Thyroid gland (tissue), 4 donors: Measurements from ENCODE around the gene ANAPC2. TPM values are rescaled to one million over a fixed set of nuclear protein-coding genes. Genes with fewer than 3 reads are reported as not detected.

ENCODE experiments used
- DNase-seq, 2 donors: peaks; one replicate each; pipeline ENCODE4 v3.0.0-alpha.2; 2019
- H3K27ac ChIP-seq, 3 donors: fragments of 200-600 bp; sonication (generic); 1 replicate in 2 of 3; 2 replicates in 1 of 3; pipeline ENCODE4 v1.5.1; 2016 to 2019; ENCODE audit warnings: mild to moderate bottlenecking in 1 of 3, moderate library complexity in 1 of 3
- H3K27me3 ChIP-seq: fragments of 200-600 bp; sonication (generic); one replicate; pipeline ENCODE4 v1.5.1; 2019
- H3K36me3 ChIP-seq, 2 donors: fragments of 200-600 bp; sonication (generic); one replicate each; pipeline ENCODE4 v1.5.1; 2016 to 2019
- H3K4me1 ChIP-seq, 2 donors: fragments of 200-600 bp; sonication (generic); one replicate each; pipeline ENCODE4 v1.5.1; 2017 to 2019
- H3K4me3 ChIP-seq, 3 donors: fragments of 200-600 bp; sonication (generic); replicated peaks in 1 of 3; 1 replicate in 2 of 3; 2 replicates in 1 of 3; pipeline ENCODE4 v1.5.1; 2016; ENCODE audit warnings: mild to moderate bottlenecking in 1 of 3
- H3K9me3 ChIP-seq: fragments of 200-600 bp; sonication (generic); one replicate; pipeline ENCODE4 v1.5.1; 2017
- POLR2A ChIP-seq, 2 donors: fragments of 450-650 bp; IDR thresholded peaks; one replicate each; pipeline ENCODE4 v1.6.1; 2017; ENCODE audit warnings: antibody characterized with exemption in 2 of 2, mild to moderate bottlenecking in 2 of 2, moderate library complexity in 1 of 2
- WGBS, 2 donors: methylation state at CpG; one replicate each; pipeline ENCODE4 v1.1.5; 2017; 5-methylcytosine and 5-hydroxymethylcytosine counted together
- intact Hi-C: fragments of 100-400 bp; cut with DNase I; formaldehyde crosslinking; loops from one replicate; pipeline ENCODE4 v1.15.1; 2023
- total RNA-seq, 4 donors: library from RNA; depleted of rRNA; stranded (reverse); fragments of >200 nt; gene quantifications; one replicate each; pipeline ENCODE4 v1.2.3, GENCODE V29; 2016
- TF ChIP-seq, protein P1 (sequence below), 6 experiments: fragments of 200-600 bp in 3 of 6; fragments of 450-650 bp in 3 of 6; sonication (generic) in 3 of 6; IDR thresholded peaks; one replicate each; pipeline ENCODE4 v1.5.1; 2016 to 2019; ENCODE audit warnings: antibody characterized with exemption in 6 of 6, mild to moderate bottlenecking in 2 of 6, inconsistent platforms in 1 of 6, moderate library complexity in 1 of 6

The ANAPC2 gene
- total RNA-seq, 4 donors from 2014 or later = 25.6 to 34.1 (median 31.8) TPM

DNA sequence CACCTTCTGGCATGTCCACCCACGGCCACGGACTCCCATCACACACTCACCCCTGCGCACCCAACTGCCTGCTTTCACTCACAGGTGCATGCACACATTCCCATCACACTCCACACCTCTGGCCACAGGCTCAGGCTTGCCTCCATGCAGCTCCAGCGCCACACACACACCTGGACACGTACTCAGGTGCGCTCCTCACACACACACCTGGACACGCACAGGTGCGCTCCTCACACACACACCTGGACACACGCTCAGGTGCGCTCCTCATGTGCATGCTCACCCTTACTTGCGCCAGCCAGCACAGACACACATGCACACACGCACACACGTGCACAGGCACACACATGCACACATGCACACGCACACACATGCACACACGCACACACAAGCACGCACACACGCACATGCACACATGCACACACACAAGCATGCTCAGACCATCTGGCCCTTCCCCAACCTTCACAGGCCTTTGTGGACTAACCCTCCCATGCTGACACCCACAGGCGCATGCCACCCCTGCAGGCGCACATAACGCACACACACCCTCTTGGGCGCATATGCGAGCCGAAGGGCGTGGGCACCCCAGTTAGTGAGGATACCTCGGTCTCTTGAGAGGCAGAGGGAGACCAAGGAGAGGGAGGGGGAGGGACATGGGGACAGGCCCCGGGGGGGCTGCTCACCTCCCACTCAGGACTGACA is 41.1 kb downstream of the ANAPC2 start:
- H3K4me3 ChIP-seq = no peak overlapping the region
- DNase-seq = no peak
- intact Hi-C loops = no loop called here

DNA sequence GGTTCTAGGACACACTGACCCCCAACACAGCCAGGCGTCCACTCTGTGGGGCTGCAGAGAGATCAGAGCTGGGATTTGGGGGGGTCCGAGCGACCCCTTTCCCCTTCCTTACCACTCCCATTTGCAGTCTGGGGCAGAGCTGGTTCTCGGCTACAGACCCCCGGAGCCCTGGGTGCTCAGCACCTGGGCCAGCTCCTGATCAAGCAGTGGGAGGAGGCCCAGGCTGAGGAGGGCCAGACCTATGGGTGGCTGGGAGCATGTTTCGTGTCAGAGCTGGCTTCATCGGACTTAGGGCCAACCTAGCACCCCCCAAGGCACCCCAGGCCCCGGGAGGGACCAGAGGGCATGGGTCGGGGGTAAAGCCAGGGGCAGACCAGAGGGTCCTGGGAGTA is 41.8 kb downstream of the ANAPC2 start:
- Histone ChIP-seq H3K27ac (no peak overlapping the region), H3K4me3 (no peak overlapping the region), H3K36me3 (no peaks in the 10 kb centered on the region), H3K27me3 (no peaks in the 10 kb centered on the region), H3K4me1 (no peaks in the 10 kb centered on the region), H3K9me3 (no peaks in the 10 kb centered on the region)
- whole genome bisulfite sequencing, 2 donors = 41 to 56% methylated on average over 5 to 9 of the region's 9 CpGs
- no peak for DNase-seq
- TF ChIP-seq POLR2A (IDR thresholded peaks at IDR 0.05) = no peak
- TF ChIP-seq, protein P1, sequence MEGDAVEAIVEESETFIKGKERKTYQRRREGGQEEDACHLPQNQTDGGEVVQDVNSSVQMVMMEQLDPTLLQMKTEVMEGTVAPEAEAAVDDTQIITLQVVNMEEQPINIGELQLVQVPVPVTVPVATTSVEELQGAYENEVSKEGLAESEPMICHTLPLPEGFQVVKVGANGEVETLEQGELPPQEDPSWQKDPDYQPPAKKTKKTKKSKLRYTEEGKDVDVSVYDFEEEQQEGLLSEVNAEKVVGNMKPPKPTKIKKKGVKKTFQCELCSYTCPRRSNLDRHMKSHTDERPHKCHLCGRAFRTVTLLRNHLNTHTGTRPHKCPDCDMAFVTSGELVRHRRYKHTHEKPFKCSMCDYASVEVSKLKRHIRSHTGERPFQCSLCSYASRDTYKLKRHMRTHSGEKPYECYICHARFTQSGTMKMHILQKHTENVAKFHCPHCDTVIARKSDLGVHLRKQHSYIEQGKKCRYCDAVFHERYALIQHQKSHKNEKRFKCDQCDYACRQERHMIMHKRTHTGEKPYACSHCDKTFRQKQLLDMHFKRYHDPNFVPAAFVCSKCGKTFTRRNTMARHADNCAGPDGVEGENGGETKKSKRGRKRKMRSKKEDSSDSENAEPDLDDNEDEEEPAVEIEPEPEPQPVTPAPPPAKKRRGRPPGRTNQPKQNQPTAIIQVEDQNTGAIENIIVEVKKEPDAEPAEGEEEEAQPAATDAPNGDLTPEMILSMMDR (IDR thresholded peaks at IDR 0.05) = no peak
- intact Hi-C loops = no loop called here

More for the DNA sequence above, 41.1 kb downstream of the ANAPC2 start:
- H3K27ac ChIP-seq = no peak overlapping the region
- H3K36me3 ChIP-seq = no peaks in the 10 kb centered on the region
- no peaks in the 10 kb centered on the region for H3K27me3 ChIP-seq
- TF ChIP-seq, protein P1 (IDR thresholded peaks at IDR 0.05) = no peak
- no peak for TF ChIP-seq POLR2A (IDR thresholded peaks at IDR 0.05)
- no peaks in the 10 kb centered on the region for H3K9me3 ChIP-seq
- no peaks in the 10 kb centered on the region for H3K4me1 ChIP-seq
- 88 to 92% methylated on average over 19 to 20 of the region's 26 CpGs for WGBS, 2 donors

DNA sequence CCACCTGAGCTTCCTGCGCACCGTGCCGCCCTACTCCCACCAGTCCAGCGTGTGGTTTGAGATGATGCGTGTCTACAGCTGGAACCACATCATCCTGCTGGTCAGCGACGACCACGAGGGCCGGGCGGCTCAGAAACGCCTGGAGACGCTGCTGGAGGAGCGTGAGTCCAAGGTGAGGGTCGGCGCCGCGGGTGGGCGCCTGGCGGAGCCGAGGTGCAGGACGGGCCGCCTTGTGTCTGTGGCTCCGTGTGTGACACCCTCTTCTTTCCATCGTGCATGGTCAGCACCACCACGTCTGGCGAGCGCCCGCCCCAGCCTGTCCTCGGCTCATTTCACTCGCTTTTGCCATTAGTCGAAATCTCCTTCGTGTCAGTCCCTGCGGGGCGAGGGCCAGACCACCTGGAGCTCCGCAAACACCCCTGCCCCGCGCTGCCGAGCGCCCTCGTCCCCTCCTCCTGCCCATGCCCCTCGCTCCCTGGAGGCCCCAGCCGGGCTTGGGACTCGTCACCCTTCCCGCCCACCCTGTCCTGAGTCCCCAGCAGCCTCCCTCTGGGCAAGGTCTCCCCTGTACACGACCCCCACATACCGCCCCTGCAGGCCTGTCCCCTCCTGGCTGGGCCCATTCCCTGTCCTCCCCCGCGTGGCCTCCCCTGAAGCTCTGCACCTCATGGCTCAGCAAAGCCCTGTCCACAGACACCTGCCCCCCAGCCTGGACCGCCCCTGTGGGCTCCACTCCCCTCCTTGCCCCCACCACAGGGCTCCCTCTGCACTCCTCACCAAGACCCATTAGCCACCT is 42.4 kb downstream of the ANAPC2 start:
- Histone ChIP-seq H3K27me3 (no peaks in the 10 kb centered on the region), H3K27ac (no peak overlapping the region), H3K4me1 (no peaks in the 10 kb centered on the region), H3K36me3 (no peaks in the 10 kb centered on the region), H3K4me3 (no peak overlapping the region), H3K9me3 (no peaks in the 10 kb centered on the region)
- intact Hi-C loops = no loop called here
- WGBS, 2 donors = 50 to 67% methylated on average over 18 to 33 of the region's 49 CpGs
- no peak for TF ChIP-seq POLR2A (IDR thresholded peaks at IDR 0.05)
- TF ChIP-seq, protein P1 (IDR thresholded peaks at IDR 0.05) = no peak
- DNase-seq = no peak

DNA sequence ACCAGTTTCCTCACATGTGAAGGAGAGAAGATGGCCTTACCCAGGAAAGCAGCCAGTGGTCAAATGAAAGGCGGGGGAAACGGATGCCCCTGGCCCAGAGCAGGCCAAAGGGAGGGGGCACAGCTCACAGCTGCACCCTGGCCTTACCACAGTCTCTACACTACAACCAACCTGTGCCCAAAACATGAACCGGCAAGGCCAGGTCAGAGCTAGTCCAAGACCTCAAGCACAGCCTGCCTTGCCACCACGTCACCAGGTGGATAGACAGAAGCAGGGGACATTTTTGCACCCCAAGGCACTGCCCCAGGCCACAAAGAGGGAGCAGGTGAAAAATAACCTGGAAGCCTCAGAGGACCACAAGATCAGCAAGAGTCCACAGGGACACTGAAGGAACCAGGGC is 44.9 kb downstream of the ANAPC2 start:
- intact Hi-C loops = no loop called here
- peaks cover 0 to 3% of the 10 kb centered on the region in 2 donors for H3K4me1 ChIP-seq
- H3K36me3 ChIP-seq = no peaks in the 10 kb centered on the region
- DNase-seq = no peak
- peaks cover under 1% of the 10 kb centered on the region for H3K27me3 ChIP-seq
- no peaks in the 10 kb centered on the region for H3K9me3 ChIP-seq
- TF ChIP-seq, protein P1 (IDR thresholded peaks at IDR 0.05) = no peak
- no peak for TF ChIP-seq POLR2A (IDR thresholded peaks at IDR 0.05)
- no peak overlapping the region for H3K4me3 ChIP-seq
- no peak overlapping the region for H3K27ac ChIP-seq
- WGBS, 2 donors = 71 to 74% methylated on average over 4 of the region's 4 CpGs
